ENCODE measurements around the gene PPOX.

Gene PPOX

GRCh38 chr1:161165742-161166668, at the start of gene PPOX:
PPOX (plus strand) TSS chr1:161166426; CDS start chr1:161166848, 422 bp downstream.
- peak; percentile 98 for DNase-seq

DNA sequence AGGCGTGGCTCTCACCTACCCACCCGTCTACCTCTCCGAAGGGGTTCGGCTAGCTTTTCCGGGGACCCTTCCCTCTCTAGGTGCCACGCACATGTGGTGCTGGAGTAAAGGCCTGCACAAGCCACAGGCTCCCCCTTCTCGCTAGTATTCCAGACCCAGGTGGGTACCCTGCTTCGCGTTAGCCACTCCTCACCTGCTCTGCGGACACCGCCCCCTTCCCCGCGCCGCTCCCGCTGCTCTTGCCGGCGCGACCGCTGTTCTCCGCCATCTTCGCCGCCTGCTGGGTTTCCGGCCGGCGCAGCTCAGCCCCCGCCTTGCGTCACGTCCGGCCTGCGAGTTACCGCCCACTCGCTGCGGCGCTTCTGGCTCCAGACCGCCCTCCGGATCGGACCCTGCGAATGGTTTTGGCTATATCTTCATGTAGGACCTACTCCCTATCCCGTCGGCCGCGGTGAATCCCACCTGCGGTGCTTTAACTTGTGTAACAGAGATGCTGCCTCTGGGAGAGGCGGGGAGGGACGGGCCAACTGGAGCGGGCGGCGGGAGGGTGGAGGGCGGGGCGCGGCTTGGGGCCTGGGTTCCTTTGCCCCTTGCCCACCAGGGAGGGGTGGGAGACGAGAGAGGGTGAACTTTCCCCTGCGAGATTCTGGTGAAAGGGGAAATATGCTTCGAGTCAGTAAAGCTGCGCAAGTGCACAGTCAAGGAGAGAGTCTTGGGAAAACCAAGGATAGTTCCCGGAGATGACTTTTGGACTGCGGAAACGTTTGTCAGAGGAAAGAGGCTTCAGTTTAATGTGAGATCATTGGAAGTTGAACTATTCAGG, 48.3 kb upstream of the PPOX start, which contains the start of the genes NIT1 and PFDN2:
Gene NIT1, plus strand, starts transcription at position 347 of the 823 bp plus-strand sequence. Its CDS starts 72 bp downstream, at position 419.
Gene PFDN2, minus strand, starts transcription at position 279 of the 823 bp plus-strand sequence. Its CDS starts 11 bp downstream, at position 268.
- DNase-seq = peak; percentile 76

DNA sequence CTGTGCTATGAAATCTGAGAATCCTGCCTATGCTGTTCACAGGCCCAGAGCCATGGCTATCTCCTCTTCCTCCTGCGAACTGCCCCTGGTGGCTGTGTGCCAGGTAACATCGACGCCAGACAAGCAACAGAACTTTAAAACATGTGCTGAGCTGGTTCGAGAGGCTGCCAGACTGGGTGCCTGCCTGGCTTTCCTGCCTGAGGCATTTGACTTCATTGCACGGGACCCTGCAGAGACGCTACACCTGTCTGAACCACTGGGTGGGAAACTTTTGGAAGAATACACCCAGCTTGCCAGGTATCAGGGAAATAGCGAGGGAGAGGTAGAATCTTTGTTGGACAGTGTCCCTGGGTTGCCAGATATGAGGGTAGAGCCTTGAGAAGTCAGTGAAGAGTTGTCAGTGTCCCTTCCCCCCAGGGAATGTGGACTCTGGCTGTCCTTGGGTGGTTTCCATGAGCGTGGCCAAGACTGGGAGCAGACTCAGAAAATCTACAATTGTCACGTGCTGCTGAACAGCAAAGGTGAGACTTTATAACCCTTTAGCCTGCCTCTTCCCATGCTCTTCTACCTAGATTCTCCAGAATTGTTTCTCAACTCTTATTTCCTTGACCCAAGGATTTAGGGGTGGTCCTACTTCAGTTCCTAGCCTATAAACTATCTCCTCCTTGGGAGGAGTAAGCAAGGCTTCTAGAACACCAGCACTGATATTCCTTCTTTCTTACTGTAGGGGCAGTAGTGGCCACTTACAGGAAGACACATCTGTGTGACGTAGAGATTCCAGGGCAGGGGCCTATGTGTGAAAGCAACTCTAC, 46.9 kb upstream of the PPOX start:
- DNase-seq = no peak

GRCh38 chr1:161121042-161121650, 45.1 kb upstream of the PPOX start:
- no peak for DNase-seq

DNA sequence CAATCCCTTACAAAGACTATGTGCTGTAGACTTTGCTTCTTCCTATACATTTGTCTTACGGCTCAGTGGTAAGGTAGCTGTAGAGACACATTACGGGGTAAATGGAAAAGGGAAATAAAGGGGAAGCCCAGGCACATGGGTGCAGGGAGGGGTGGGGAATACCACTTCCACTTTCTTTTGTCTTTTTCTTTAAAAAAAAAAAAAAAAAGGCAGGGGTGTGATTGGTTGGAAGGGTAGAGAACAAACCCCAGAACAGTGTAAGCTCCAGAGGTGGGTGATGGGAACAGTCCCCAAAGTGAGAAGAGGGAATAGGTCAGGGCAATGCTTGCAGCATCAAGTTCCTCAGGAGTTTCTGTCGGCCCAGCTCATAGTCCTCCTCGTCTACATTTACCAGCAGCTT, 44.4 kb upstream of the PPOX start:
- no peak for DNase-seq

DNA sequence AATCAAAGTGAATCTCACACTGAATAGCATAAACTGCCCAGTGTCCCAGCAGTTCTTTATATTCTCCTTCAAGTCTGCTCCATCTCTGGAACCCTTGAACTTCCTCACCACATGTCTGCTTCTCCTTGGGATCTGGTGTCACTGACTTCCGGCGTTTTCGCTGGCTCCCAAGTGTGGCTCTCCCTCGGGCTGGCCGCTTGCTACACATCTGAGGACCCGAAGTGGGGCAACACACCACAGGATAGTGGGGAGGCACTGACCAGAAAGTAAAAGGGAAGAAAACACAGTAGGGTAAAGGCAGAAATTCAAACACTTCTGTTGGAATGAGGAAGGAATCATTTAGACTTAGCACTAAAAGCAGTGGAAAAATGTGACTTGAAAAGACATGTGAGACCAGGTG, 43.3 kb upstream of the PPOX start:
- no peak for DNase-seq

DNA sequence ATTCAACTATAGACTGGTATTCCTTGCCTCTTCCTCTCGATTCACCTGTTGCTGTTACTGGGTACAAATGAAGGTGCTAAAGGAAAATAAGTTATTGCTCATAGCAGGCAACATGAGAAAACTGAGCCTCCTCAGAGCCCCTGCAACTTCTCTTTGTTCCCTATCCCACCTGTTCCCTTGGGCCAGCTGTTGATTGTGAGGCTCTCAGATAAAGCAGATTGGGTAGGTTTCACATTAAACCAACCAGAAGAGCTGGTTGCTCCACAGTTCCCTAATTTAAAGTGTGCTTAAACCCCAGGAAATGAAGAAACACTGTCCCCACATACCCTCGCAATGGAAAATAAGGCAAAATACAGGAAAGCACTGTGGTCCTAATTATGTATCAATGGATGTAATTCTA, 38.6 kb upstream of the PPOX start:
- DNase-seq = no peak

DNA sequence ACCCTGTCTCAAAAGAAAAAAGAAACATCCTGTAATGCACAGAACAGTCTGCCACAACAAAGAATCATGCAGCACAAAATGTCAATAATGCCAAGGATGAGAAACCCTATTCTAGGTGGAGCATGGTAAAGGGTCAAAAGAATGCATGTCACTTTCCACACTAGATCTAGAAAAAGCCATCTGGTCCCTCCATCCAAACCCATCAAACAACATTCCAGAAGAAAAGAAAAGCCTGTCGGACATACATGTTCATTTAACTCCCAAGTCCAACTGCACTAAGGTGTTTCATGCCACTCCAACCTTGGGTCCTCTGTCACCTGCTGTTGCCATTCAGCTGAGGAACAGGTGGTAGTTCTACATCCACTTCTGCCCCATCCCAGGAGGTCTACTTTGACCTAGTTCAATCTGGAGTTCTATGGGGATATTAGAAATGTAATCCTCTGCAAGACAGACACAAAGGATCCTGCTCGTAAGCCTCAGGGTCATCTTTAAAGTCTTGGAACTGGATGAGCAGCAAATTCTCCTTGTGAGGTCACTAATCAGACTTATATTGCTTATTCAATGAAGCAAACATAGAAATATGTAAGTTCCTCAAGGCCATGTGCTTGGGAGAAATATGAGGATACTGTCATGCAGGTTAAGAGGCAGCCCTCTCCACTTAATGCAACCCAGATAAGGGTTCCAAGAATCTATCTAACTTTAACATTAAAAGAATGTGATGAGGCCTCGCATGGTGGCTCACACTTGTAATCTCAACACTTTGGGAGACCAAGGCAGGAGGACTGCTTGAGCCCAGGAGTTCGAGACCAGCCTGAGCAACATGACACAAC, 37.4 kb upstream of the PPOX start:
- no peak for DNase-seq

DNA sequence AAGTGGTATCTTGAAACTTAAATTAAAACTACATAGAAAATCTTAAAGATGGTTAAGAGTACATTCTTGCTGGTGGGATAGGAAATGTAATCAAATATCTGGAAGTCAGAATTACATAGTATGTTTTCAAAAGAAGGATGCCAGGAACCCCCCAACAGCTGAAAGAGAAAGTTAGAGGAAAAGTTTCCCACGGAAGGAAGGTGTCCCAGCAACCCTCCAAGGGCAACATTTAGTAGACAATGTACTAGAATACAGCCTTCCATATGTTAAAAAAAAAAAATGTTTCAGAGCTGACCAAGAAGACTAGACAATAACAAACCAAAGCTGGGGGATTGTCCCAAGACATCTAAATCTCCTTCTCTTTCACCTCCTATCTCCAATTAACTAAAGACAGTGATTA, 36.0 kb upstream of the PPOX start:
- DNase-seq = no peak

- no peak for DNase-seq
Observed at GRCh38 chr1:161131523-161132409, 34.5 kb upstream of the PPOX start.

DNA sequence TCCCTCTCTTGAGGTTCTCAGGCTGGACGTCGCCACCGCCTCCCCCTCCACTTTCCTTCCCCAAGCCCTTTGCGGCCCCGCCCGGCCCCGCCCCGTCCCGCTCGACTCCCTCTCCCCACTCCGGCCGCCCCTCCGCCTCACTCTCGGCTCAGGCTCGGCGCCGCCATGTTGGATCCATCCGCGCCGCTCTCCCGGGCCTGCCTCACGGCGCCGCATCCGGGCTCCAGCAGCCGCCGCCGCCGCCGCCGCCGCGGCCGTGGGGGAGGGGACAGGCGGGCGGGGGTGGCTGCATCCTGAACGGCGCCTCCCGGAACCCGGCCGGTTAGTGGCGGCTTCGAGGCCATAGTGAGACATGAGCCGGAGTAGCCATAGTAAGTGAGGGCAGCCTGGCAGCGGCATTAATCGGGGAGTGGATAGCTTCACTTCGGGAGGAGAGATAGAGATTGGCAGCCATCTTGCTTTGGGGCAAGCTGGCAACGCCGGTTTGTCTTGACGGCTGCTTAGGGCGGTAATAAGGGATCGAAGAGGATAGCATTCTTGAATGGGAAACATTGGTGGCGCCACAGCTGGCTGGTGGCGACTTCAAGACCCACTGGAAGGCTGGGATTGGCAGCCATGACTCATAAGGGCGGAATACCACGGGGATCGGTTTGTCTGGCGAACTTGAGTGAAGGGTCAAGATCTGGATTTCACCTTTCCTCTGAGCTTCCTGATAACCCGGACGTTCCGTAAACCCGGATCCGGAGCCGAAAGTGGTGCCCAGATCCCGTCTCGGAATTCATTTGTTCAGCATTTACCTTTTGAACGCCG, 33.6 kb upstream of the PPOX start, which contains the start of gene DEDD:
Gene DEDD, minus strand, starts transcription at position 258 of the 810 bp plus-strand sequence. CDS start 8,205 bp downstream, outside the sequence.
- peak; percentile 98 for DNase-seq

- no peak for DNase-seq
Observed at GRCh38 chr1:161133220-161133740, 32.9 kb upstream of the PPOX start.

GRCh38 chr1:161137881-161138280, 28.3 kb upstream of the PPOX start:
- DNase-seq = no peak

DNA sequence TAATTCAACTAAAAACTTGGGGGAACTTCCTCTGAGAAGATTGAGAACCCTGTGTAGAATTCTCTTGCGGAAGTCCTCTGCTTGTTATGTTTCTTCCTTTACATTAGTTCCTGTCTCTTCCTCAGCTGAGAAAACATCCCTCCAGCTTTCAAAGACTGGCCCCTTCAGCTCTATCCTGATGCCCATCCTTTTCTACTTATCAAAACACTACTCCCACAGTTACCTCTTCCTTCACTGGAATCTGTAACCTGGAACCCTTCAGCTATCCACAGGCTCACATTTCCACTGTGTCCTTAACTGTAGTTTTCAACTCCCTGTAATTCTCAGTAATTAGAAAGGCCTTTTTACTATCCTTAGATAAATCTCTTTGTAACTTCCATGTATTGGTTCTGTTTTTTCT, 27.8 kb upstream of the PPOX start:
- no peak for DNase-seq

- DNase-seq = no peak
Observed at GRCh38 chr1:161139766-161140165, 26.5 kb upstream of the PPOX start.

DNA sequence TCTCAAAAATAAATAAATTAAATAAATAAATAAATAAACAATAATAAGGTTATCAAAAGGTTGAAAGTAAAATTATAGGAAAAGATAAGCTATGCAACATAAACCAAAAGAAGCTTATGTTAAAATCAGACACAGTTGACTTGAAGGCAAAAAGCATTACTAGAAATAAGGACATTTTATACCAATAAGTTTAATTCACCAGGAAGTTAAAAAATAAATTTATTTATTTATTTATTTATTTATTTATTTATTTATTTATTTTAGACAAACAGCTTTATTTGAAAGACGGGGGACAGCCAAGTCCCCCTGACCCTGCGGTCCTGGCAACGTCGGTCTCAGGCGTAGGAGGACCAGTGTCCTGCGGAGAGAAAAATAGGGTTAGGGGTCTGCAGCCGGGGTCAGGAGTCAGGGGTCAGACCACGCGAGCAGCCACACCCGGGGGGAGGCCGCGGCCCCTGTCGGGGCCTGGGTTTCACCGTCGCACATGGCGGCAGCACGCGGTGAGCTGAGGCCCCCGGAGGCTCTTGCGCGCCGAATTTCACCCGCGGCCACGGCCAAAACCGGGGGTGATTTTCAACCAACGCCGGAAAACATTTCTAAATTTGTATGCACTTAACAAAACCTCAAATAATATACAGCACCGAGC, 25.3 kb upstream of the PPOX start:
- no peak for DNase-seq

DNA sequence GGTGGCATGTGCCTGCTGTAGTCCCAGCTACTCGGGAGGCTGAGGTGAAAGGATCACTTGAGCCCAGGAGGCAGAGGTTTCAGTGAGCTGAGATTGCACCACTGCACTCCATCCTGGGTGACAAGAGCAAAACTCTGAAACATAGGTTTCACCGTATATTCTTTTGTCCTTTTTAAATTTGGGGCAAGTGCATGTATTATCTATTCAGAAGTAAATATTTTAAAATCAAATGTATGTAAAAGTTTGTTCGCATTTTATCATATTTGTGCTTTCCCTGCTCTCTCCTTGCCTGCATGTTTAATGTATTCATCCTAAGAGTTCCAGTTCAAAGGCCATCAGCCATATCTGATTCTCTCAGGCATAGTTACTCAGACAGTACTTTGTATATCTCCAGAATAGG, 20.4 kb upstream of the PPOX start:
- no peak for DNase-seq

DNA sequence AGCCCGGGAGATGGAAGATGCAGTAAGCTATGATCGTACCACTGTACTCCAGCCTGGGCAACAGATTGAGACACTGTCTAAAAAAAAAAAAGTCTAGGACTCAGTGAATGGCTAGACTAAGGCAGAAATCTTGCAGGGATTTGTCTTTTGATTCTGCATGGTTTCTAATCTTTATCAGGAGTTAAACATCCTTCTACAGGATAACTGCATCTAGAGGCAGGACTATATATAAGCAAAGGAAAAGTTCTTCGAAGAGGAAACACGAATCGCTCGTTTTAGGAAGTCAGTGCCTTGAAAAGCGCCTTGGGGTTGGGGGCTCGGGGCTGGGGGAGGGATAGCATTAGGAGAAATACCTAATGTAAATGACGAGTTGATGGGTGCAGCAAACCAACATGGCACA, 13.1 kb upstream of the PPOX start:
- no peak for DNase-seq

All from NCI-H1092 (cell line).